PFSK-1 (cell line): Measurements from ENCODE around the gene UBE2D3.

Experiments
- POLR2AphosphoS5 ChIP-seq: IDR thresholded peaks from 2 replicates; pipeline ENCODE4 v1.6.1; 2012; ENCODE audit warnings: low read depth, mild to moderate bottlenecking, control low read depth, low read length, moderate library complexity
- TAF1 ChIP-seq: IDR thresholded peaks from 2 replicates; pipeline ENCODE4 v1.6.1; 2012; ENCODE audit warnings: low read length, control low read depth, borderline replicate concordance; ENCODE audit not compliant: insufficient read depth

GRCh38 chr4:102843938-102844337 lies 16.6 kb upstream of the UBE2D3 start:
- TF ChIP-seq TAF1 (no peak), POLR2AphosphoS5 (no peak)
